D721Med (cell line): Measurements from ENCODE around the gene GATA6.

Experiments
- DNase-seq: peaks from one replicate; pipeline ENCODE4 v3.0.0; 2011; ENCODE audit warnings: low spot score; ENCODE audit not compliant: insufficient read length
- FAIRE-seq: peaks from 2 replicates; lab custom pipeline; 2011; peaks lifted over from hg19 to GRCh38; lab: Jason Lieb, UNC
- CTCF ChIP-seq: IDR thresholded peaks from 2 replicates; pipeline ENCODE4 v1.5.1; 2012; ENCODE audit warnings: mild to moderate bottlenecking, control low read depth; ENCODE audit not compliant: insufficient read depth; ENCODE audit errors: missing control alignments

The GATA6 gene

GRCh38 chr18:22241921-22242361 is 72.6 kb downstream of the GATA6 start:
- no peak for FAIRE-seq
- TF ChIP-seq CTCF = no peak
- no peak for DNase-seq

DNA sequence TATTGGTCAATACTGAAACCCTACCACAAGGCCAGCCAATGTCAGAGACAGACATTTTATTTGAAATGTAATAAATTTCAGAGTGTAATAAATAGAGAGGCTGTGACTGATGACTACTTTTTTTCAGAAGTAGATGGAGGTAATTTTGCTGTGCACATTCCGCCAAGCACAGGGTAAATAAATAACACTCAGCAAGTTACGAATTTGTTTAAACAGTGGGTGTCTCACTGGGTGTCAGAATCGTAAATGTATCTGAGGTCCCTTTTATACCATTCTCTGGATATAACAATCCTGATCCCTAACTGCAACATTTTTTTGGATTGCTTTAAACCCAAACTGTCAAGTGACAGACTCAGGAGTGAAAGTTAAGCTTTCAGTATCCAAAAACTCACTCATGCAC is 74.1 kb downstream of the GATA6 start:
- no peak for FAIRE-seq

GRCh38 chr18:22250026-22250425 is 80.6 kb downstream of the GATA6 start:
- FAIRE-seq (no peak), DNase-seq (no peak)
- no peak for TF ChIP-seq CTCF

More for the DNA sequence above, 74.1 kb downstream of the GATA6 start:
- no peak for TF ChIP-seq CTCF
- no peak for DNase-seq

DNA sequence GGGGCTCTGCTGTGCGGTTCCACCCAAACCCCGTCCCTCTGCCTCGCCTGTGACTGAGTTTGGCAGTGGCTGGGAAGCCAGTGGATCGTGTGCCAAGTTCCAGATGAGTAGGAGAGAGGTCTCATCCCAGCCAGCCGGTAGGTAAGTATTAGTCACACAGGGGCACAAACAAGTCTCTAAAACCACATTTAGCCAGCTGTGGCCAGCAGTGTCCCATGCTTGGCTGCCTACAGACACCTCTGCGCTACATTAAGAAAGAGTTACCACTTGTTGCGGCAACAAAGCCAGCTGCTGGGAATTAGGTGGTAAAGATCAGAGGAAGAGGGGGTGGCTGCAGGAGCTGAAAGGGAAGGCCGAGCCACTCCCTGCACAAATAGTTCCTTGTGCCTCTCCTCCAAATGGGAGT is 81.2 kb downstream of the GATA6 start:
- FAIRE-seq = no peak
- TF ChIP-seq CTCF = no peak
- no peak for DNase-seq
